GM20000 (cell line): ENCODE results near the gene ROCK1.
"Not testable (repeated sequence)": the region's sequence is repeated elsewhere in the genome, so short reads cannot be mapped to it uniquely, and the experiment has no call there.

Experiments
- DNase-seq: peaks from one replicate; pipeline ENCODE4 v3.0.0; 2012; ENCODE audit warnings: low spot score
- CTCF ChIP-seq: IDR thresholded peaks from 2 replicates; pipeline ENCODE4 v1.5.1; 2012; ENCODE audit warnings: mild to moderate bottlenecking, control low read depth; ENCODE audit errors: extremely low read depth, missing control alignments

ROCK1 gene

GRCh38 chr18:20971886-20972267, 139.7 kb downstream of the ROCK1 start:
- TF ChIP-seq CTCF = peak; percentile 20
- peak; percentile 6 for DNase-seq

DNA sequence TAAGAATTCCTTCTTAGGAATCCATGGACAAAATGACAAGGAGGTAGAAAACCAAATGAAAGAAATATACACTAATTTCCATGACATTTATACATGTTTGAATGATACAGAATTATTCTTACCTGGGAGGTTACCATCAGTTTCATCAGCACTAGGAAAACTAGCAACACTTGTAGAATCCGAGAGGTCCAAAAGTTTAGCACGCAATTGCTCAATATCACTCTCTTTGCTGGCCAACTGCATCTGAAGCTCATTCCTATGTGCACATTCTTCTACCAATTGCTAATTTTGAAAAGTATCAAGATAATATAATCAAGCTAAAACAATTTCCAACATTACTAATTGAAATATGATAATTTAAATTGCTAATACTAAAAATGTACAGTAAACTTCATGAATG, 144.8 kb downstream of the ROCK1 start:
- TF ChIP-seq CTCF = no peak
- DNase-seq = no peak

- no peak for DNase-seq
- no peak for TF ChIP-seq CTCF
These were observed 148.6 kb downstream of the ROCK1 start for GRCh38 chr18:20963027-20963426.

DNA sequence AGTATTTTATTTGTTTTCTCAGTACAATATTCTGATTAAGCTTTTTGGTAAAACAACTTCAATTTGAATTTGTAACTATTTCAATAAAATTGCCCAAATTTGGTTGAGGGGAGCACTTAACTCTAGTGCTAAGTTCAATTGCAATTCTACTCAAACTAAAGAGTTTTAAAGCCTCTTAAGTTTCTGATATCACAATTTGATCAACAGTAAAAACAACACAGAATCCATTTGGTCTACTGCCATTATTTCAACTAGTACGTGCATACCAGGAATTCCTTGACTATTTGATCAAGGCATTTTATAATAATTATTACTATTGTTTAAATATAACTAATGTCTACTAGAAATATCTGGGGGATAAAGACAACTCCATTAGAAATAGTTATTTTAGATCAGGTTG, 150.9 kb downstream of the ROCK1 start:
- no peak for TF ChIP-seq CTCF

DNA sequence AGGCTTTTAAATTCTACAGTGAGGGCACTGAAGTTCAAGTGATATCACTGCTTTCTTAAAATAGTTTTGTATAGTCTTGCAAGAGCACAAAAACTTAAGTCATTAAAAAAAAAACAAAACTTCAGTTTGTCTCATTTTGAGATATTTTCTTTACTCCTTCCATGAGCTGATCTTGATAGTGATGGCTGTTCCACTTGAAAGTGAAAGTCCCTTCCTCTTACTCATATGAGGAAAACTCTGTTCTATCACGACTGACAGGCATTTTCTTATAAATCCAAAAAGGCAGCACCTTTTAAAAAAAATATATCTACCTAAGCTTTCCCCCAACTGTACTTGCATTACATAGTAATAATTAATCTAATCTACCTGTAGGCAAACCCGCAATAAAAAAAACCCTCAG, 160.8 kb downstream of the ROCK1 start:
- not testable (repeated sequence) for DNase-seq

More for the DNA sequence above, 150.9 kb downstream of the ROCK1 start:
- DNase-seq = no peak
